ENCODE results near the gene CLSTN2.

DNA sequence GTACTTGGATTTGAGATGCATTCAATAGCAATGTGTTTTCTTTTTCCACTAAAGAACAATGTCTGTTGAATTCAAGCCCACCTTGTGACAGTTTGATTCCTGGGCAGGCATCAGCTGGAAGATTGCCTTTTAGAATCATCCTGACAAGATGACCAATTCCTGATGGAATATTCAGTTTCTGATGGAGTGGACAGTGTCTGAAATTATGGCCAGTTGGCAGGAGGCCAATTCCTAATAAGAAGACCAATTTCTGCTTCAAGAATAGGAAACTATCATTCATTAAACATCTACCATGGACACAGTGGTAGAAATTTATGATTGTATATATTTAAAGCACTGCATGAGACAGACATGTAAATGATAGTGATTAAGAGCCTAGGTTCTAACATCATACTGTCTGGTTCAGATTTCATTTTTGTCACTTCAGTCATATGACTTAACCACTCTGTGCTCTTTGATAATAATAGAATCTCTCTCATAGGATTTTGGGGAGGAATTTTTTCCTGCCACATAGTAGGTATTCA lies 133.6 kb downstream of the CLSTN2 start:
- TF ChIP-seq YY1 (IDR thresholded peaks at IDR 0.05; ENCODE audit: low read depth, low read length): no peak
- no peak for TF ChIP-seq EZH2 (IDR thresholded peaks at IDR 0.05; ENCODE audit: low read depth, low read length, severe bottlenecking)

Data from H1 (cell line).